GM12875 (cell line): ENCODE results near the gene NIN.

Source experiments
- H3K4me3 ChIP-seq: one replicate; pipeline ENCODE4 v1.5.1; 2011; ENCODE audit warnings: low read depth, low read length, control low read depth
- TF ChIP-seq, protein P1 (sequence below): IDR thresholded peaks from 2 replicates; pipeline ENCODE4 v1.5.1; 2011; ENCODE audit warnings: low read depth, mild to moderate bottlenecking, control low read depth, inconsistent platforms, low read length, moderate library complexity, borderline replicate concordance; ENCODE audit not compliant: insufficient read depth

NIN gene

DNA sequence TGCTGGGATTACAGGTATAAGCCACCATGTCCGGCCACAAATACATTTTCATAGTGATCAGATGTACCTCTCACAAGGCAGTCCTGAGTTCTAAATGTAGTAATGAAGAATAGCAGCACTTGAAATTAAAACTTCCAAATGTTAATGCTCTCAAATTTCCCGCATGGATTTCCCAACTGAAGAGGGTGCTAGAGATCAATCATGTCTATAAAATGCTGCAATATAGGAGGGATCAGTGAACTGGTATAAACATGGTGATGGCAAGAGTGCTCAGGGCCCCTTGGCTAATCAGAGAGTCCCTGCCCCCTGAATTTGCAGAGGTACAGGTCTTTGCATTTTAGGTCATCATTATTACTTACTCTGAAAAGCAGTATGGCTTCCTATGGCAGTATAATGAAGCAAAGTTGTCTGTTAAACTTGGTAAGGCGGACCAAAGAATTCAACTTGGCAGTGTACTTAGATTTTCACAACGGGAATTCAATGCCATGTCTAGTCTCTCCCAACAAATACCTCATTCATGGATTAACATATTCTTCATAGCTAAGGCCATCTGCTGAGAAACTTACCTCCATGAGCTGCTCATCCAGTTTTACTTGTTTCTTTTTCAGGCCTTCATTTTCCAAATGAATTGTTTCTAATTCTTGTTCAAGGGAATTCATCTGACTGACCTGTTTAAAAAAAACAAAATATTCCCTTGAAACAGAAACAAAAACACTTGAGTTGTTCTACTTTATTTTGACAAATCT lies 95.8 kb downstream of the NIN start:
- TF ChIP-seq, protein P1, sequence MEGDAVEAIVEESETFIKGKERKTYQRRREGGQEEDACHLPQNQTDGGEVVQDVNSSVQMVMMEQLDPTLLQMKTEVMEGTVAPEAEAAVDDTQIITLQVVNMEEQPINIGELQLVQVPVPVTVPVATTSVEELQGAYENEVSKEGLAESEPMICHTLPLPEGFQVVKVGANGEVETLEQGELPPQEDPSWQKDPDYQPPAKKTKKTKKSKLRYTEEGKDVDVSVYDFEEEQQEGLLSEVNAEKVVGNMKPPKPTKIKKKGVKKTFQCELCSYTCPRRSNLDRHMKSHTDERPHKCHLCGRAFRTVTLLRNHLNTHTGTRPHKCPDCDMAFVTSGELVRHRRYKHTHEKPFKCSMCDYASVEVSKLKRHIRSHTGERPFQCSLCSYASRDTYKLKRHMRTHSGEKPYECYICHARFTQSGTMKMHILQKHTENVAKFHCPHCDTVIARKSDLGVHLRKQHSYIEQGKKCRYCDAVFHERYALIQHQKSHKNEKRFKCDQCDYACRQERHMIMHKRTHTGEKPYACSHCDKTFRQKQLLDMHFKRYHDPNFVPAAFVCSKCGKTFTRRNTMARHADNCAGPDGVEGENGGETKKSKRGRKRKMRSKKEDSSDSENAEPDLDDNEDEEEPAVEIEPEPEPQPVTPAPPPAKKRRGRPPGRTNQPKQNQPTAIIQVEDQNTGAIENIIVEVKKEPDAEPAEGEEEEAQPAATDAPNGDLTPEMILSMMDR: no peak
- H3K4me3 ChIP-seq: no peak overlapping the region

DNA sequence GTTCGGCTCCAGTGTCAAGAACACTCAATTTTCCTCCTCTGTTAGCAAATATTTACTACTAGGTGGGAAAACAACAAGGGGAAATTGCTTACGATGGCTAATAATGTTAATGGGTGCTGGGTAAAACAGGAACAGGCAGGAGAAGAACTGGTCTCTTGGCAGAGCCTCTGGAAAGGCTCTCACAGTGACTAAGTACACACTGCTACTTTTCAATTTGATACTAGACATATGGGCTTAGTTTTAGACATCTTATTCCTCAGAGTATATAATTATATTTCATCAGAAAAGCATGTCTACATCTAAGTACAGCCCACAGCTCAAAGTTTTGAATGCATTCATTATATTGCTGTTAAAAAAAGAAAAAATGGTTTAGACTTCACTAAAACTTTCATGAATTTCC lies 97.5 kb downstream of the NIN start:
- no peak overlapping the region for H3K4me3 ChIP-seq
- TF ChIP-seq, protein P1: no peak

DNA sequence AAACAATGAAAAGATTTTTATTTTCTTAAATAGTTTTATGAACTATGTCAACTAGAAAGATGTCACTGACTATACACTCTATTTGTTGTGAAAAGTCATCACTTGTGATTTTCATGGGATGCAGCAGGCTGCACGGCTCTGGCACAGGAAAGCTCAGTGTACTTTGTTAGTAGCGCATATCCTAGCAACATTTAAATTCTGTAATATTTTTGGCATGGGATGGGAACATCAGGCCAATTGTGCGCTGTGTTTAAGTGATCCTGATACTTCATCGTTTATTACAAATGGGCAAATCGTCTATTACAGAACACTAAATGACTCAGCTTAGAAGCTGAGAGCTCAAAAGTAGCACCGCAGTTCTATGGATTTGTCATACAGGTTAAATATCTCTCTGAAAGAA lies 102.1 kb downstream of the NIN start:
- no peak overlapping the region for H3K4me3 ChIP-seq
- TF ChIP-seq, protein P1: no peak

DNA sequence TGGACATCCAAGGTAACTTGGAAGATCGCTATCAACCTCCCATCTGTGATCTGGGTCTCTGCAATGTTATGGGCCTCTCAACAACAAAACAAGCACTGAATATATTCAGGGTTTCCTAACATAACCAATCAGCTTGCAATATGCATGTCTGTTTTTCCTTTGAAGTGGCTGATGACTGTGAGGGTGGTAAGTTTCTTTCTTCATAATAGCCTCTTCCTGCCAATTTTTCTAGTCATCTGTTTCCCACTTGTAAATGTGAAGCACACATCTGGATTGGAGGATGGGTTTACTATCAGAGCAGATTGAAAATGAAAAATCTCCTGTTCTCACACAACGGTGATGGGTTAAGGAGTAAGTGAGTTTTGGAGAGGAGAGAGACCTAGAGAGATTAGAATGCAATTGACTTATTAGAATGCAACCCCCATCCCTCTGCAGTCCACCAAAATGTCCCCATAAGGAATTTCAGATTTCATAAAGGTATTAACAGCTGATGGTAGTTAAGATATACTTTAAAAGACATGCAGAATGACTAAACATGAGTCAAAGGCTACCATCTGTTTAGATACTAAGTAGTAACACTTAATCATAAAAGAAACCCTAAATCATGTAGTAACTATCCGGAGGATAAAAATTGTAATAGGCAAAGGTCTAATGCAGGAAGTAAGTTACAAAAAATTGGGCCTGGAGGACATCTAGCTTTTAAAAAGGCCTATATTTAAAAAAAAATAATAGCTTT lies 104.4 kb downstream of the NIN start:
- H3K4me3 ChIP-seq: no peak overlapping the region
- TF ChIP-seq, protein P1: no peak

DNA sequence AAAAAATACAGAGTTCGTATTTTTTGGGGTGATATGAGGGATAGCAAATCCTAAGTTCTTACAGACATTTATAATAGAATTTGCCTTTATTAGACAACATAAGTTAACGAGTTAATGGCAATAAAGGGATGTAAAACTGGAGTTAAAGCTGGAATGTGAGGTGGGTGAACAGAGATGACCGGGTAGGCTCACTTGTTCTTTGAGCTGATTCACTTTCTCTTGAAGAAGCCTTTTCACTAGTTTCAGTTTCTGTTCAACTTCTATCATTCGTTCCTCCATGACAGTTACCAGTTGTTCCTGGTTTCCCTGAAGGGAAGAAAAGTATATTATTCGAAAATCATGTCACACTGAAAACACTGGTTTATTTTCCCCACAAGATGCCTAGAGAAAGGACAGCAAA lies 105.2 kb downstream of the NIN start:
- TF ChIP-seq, protein P1: no peak
- no peak overlapping the region for H3K4me3 ChIP-seq

DNA sequence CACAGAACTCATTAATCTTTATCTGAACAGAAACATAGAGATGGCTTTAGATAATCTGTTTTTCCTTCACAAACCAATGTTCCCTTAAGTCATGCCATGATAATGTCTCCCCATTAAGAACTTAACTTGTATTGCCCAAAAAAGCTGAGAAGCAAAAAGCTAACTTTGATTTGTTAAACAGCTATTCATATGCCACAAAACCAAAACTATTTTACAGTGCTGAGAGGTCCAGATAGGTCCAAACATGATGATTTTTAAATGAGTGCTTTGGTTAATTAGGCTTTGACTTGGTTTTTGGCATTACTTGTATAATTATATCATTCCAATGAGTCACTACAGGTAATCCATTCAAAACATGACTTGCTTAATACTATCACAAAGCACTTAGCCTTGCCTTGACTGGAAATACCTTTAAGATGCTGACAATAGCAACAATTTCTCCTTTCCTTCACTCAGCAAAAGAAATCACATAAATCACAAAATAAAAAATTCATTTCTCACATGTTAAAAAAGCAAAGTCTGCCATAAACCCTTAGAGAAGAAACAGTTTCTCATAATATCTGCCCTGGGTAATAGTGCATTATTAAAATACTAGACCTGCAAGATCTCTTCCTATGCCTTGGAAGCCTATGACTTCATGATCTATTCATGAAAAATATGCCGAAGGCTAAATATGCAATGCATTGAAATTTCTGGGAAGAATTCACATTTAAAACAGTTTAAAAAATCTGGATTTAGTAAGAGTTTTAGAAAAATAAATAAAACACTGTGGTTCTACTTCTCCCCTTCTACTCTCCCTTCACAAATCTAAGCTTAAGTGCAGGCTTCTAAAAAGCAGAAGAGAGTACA lies 110.8 kb downstream of the NIN start:
- no peak overlapping the region for H3K4me3 ChIP-seq
- TF ChIP-seq, protein P1: no peak
